Measurements from ENCODE around the gene MYLK4. TPM values are rescaled to one million over a fixed set of nuclear protein-coding genes. Genes with fewer than 3 reads are reported as not detected.

MYLK4 gene
- total RNA-seq, 1 donor, result 0.43 TPM

- no peak for TF ChIP-seq CTCF (IDR thresholded peaks at IDR 0.05; ENCODE audit: insufficient read depth, low read depth, low read length)
- H3K4me3 ChIP-seq (ENCODE audit: low read depth, low read length), result no peak overlapping the region
- DNase-seq (ENCODE audit: low read depth), result no peak
These were observed 44.4 kb upstream of the MYLK4 start for GRCh38 chr6:2795162-2795561.

- peak; percentile 29 for DNase-seq (ENCODE audit: low read depth)
- no peak for TF ChIP-seq CTCF (IDR thresholded peaks at IDR 0.05; ENCODE audit: insufficient read depth, low read depth, low read length)
- no peak overlapping the region for H3K4me3 ChIP-seq (ENCODE audit: low read depth, low read length)
These were observed 43.5 kb upstream of the MYLK4 start for GRCh38 chr6:2794171-2794730.

GRCh38 chr6:2793534-2794151 is 42.9 kb upstream of the MYLK4 start:
- no peak for TF ChIP-seq CTCF (IDR thresholded peaks at IDR 0.05; ENCODE audit: insufficient read depth, low read depth, low read length)
- H3K4me3 ChIP-seq (ENCODE audit: low read depth, low read length), result no peak overlapping the region
- no peak for DNase-seq (ENCODE audit: low read depth)

GRCh38 chr6:2792330-2793110 is 41.8 kb upstream of the MYLK4 start:
- H3K4me3 ChIP-seq (ENCODE audit: low read depth, low read length), result no peak overlapping the region
- DNase-seq (ENCODE audit: low read depth), result no peak
- TF ChIP-seq CTCF (IDR thresholded peaks at IDR 0.05; ENCODE audit: insufficient read depth, low read depth, low read length), result no peak

- DNase-seq (ENCODE audit: low read depth), result no peak
- no peak for TF ChIP-seq CTCF (IDR thresholded peaks at IDR 0.05; ENCODE audit: insufficient read depth, low read depth, low read length)
These were observed 40.8 kb upstream of the MYLK4 start for GRCh38 chr6:2791450-2791974.

GRCh38 chr6:2790588-2791449 is 40.1 kb upstream of the MYLK4 start:
- peak; percentile 86 for TF ChIP-seq CTCF (IDR thresholded peaks at IDR 0.05; ENCODE audit: insufficient read depth, low read depth, low read length)
- H3K4me3 ChIP-seq (ENCODE audit: low read depth, low read length), result no peak overlapping the region
- peak; percentile 83 for DNase-seq (ENCODE audit: low read depth)

More at GRCh38 chr6:2791450-2791974, 40.8 kb upstream of the MYLK4 start:
- no peak overlapping the region for H3K4me3 ChIP-seq (ENCODE audit: low read depth, low read length)
